Prostate gland (tissue), 2 donors: ENCODE measurements around the gene CCDC68.

Experiments
- POLR2AphosphoS5 ChIP-seq: sonication (generic); formaldehyde crosslinking; IDR thresholded peaks from one replicate; pipeline ENCODE4 v1.6.1; 2017; ENCODE audit warnings: antibody characterized with exemption
- TF ChIP-seq, protein P1 (sequence below), 4 experiments: fragments of 200-600 bp in 2 of 4; fragments of 450-650 bp in 2 of 4; sonication (generic) in 2 of 4; IDR thresholded peaks; 1 replicate in 3 of 4; 2 replicates in 1 of 4; pipeline ENCODE4 v1.5.1; 2016 to 2019; ENCODE audit warnings: antibody characterized with exemption in 4 of 4, mild to moderate bottlenecking in 2 of 4, moderate library complexity in 2 of 4

DNA sequence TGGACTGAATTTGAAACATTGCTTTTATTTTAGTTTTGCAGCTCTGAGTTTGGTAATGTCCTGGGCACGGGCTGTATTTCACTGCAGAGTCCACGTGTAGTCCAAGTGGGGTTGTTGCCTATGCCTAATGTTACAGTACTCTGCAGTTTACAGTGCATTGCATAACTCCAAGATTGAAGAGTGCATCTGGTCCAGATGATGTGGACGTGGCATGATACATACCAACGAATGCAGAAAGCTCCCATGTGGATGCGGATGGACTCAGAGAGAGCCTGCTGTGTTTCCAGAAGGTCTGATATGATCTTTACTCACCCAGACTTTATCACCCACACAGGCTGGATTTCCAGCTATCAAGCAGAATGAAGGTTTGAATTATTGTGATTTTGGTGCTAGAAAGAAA is 44.4 kb upstream of the CCDC68 start:
- TF ChIP-seq, protein P1, sequence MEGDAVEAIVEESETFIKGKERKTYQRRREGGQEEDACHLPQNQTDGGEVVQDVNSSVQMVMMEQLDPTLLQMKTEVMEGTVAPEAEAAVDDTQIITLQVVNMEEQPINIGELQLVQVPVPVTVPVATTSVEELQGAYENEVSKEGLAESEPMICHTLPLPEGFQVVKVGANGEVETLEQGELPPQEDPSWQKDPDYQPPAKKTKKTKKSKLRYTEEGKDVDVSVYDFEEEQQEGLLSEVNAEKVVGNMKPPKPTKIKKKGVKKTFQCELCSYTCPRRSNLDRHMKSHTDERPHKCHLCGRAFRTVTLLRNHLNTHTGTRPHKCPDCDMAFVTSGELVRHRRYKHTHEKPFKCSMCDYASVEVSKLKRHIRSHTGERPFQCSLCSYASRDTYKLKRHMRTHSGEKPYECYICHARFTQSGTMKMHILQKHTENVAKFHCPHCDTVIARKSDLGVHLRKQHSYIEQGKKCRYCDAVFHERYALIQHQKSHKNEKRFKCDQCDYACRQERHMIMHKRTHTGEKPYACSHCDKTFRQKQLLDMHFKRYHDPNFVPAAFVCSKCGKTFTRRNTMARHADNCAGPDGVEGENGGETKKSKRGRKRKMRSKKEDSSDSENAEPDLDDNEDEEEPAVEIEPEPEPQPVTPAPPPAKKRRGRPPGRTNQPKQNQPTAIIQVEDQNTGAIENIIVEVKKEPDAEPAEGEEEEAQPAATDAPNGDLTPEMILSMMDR (IDR thresholded peaks at IDR 0.05): no peak
- TF ChIP-seq POLR2AphosphoS5: no peak
